Measurements from ENCODE around the gene TK1. TPM values are rescaled to one million over a fixed set of nuclear protein-coding genes. Genes with fewer than 3 reads are reported as not detected.

TK1 gene
- total and polyA plus RNA-seq, 2 donors (not counting 1 experiment from before 2014, with no cell fraction given), result 2.2 to 3.8 TPM

DNA sequence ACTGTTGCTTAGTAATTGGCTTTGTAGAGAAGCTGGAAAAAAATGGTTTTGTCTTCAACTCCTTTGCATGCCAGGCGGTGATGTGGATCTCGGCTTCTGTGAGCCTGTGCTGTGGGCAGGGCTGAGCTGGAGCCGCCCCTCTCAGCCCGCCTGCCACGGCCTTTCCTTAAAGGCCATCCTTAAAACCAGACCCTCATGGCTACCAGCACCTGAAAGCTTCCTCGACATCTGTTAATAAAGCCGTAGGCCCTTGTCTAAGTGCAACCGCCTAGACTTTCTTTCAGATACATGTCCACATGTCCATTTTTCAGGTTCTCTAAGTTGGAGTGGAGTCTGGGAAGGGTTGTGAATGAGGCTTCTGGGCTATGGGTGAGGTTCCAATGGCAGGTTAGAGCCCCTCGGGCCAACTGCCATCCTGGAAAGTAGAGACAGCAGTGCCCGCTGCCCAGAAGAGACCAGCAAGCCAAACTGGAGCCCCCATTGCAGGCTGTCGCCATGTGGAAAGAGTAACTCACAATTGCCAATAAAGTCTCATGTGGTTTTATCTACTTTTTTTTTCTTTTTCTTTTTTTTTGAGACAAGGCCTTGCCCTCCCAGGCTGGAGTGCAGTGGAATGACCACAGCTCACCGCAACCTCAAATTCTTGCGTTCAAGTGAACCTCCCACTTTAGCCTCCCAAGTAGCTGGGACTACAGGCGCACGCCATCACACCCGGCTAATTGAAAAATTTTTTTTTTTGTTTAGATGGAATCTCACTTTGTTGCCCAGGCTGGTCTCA lies 38.4 kb upstream of the TK1 start:
- Histone ChIP-seq H2AFZ (ENCODE audit: insufficient read depth, low read depth, low read length, poor library complexity, severe bottlenecking) (no peak overlapping the region), H3K27me3 (replicated peaks in 1 of 4; ENCODE audit: control extremely low read depth in 1 of 4, control insufficient read depth in 3 of 4, insufficient read depth in 4 of 4, low read length in 3 of 4) (peaks cover 0 to 30% (median 7%) of the 10 kb centered on the region in 4 experiments), H3K9ac (ENCODE audit: low read length) (no peak overlapping the region), H3K4me1 (ENCODE audit: control insufficient read depth in 2 of 2, insufficient read depth in 2 of 2, low read length in 2 of 2) (peaks cover 5 to 8% of the 10 kb centered on the region in 2 donors), H3K4me2 (replicated peaks; ENCODE audit: low read depth, low read length, poor library complexity, severe bottlenecking) (no peak overlapping the region), H3K9me3 (ENCODE audit: control extremely low read depth in 1 of 3, control insufficient read depth in 2 of 3, insufficient read depth in 1 of 3, low read length in 2 of 3) (peaks cover 0 to 7% (median 0%) of the 10 kb centered on the region in 3 donors), H3K27ac (ENCODE audit: low read length in 2 of 2) (no peak overlapping the region), H3K36me3 (replicated peaks in 1 of 2; ENCODE audit: control extremely low read depth in 1 of 2, control insufficient read depth in 1 of 2, extremely low read depth in 1 of 2, insufficient read depth in 2 of 2, low read length in 1 of 2) (no peaks in the 10 kb centered on the region), H3K4me3 (ENCODE audit: control extremely low read depth in 1 of 5, extremely low read depth in 1 of 5, insufficient read depth in 1 of 5, low read depth in 2 of 5, low read length in 4 of 5) (no peak overlapping the region), H4K20me1 (ENCODE audit: control insufficient read depth, insufficient read depth, low read length, poor library complexity, severe bottlenecking) (no peaks in the 10 kb centered on the region), H3K79me2 (ENCODE audit: control insufficient read depth, insufficient read depth, low read length) (no peaks in the 10 kb centered on the region)
- peaks cover 4% of the 10 kb centered on the region for H3K27me3 Mint-ChIP-seq
- H3K4me3 Mint-ChIP-seq, result no peak overlapping the region
- no peak for ATAC-seq (ENCODE audit: low read depth)
- TF ChIP-seq EZH2 (IDR thresholded peaks at IDR 0.05; ENCODE audit: borderline replicate concordance, insufficient read depth, low read depth, low read length, poor library complexity, severe bottlenecking), result no peak
- TF ChIP-seq, protein P1, sequence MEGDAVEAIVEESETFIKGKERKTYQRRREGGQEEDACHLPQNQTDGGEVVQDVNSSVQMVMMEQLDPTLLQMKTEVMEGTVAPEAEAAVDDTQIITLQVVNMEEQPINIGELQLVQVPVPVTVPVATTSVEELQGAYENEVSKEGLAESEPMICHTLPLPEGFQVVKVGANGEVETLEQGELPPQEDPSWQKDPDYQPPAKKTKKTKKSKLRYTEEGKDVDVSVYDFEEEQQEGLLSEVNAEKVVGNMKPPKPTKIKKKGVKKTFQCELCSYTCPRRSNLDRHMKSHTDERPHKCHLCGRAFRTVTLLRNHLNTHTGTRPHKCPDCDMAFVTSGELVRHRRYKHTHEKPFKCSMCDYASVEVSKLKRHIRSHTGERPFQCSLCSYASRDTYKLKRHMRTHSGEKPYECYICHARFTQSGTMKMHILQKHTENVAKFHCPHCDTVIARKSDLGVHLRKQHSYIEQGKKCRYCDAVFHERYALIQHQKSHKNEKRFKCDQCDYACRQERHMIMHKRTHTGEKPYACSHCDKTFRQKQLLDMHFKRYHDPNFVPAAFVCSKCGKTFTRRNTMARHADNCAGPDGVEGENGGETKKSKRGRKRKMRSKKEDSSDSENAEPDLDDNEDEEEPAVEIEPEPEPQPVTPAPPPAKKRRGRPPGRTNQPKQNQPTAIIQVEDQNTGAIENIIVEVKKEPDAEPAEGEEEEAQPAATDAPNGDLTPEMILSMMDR (IDR thresholded peaks at IDR 0.05), result no peak
- no peaks in the 10 kb centered on the region for H3K4me1 Mint-ChIP-seq
- ChIA-PET CTCF (interaction anchor here (0.5 to 2.5 kb wide), 3 partner anchors 24 to 1022 kb away, joined by 3 to 9 read pairs (median 3); no protein-coding TSS in a partner anchor), POLR2A (no interaction called here)
- H3K27ac Mint-ChIP-seq, result no peak overlapping the region
- 98% methylated on average over 9 of the region's 16 CpGs for WGBS (ENCODE audit: insufficient coverage)
- no peaks in the 10 kb centered on the region for H3K9me3 Mint-ChIP-seq (ENCODE audit: insufficient read depth)
- intact Hi-C loops (cut with micrococcal nuclease), result no loop called here
- DNase-seq, result no peak
